HEK293 (cell line): ENCODE data around the gene PDZD2.

ENCODE experiments used
- CTCF ChIA-PET: fragments of 350-600 bp; formaldehyde crosslinking; extraction: SDS; loops from one replicate; lab custom pipeline; 2021; ENCODE audit warnings: antibody characterized with exemption; lab: Yijun Ruan, JAX
- POLR2A ChIA-PET: fragments of 300-600 bp; formaldehyde crosslinking; extraction: SDS; loops from one replicate; lab custom pipeline; 2020; ENCODE audit warnings: antibody characterized with exemption, inconsistent platforms; lab: Yijun Ruan, JAX
- H3K27ac ChIP-seq: fragments of 200-500 bp; sonication (Bioruptor generic); 2 replicates; pipeline ENCODE4 v1.5.1; 2014; ENCODE audit warnings: low read depth, low read length, control low read depth, inconsistent platforms; ENCODE audit errors: extremely low read depth
- H3K36me3 ChIP-seq, 2 experiments: fragments of 200-500 bp in 1 of 2; sonication (Bioruptor generic) in 1 of 2; 1 replicate in 1 of 2; 2 replicates in 1 of 2; pipeline ENCODE4 v1.5.1; 2014 to 2017; ENCODE audit warnings: inconsistent platforms in 2 of 2, low read length in 2 of 2; ENCODE audit not compliant: control insufficient read depth in 2 of 2, insufficient read depth in 1 of 2
- H3K4me1 ChIP-seq: fragments of 200-500 bp; sonication (Bioruptor generic); 2 replicates; pipeline ENCODE4 v1.5.1; 2014; ENCODE audit warnings: mild to moderate bottlenecking, low read length, inconsistent platforms; ENCODE audit not compliant: control insufficient read depth, insufficient read depth
- H3K4me3 ChIP-seq: 2 replicates; pipeline ENCODE4 v1.5.1; 2011; ENCODE audit warnings: low read depth, mild to moderate bottlenecking, control low read depth, low read length, moderate library complexity
- H3K9me3 ChIP-seq: fragments of 200-500 bp; sonication (Bioruptor generic); 2 replicates; pipeline ENCODE4 v1.5.1; 2014; ENCODE audit warnings: low read depth, low read length, inconsistent platforms; ENCODE audit not compliant: control insufficient read depth, insufficient read depth
- BCL11A ChIP-seq: fragments of 450-650 bp; formaldehyde crosslinking; IDR thresholded peaks from 2 replicates; pipeline ENCODE4 v1.5.1; 2016; ENCODE audit warnings: low read depth, missing biosample characterization, missing genetic modification characterization
- BCL6B ChIP-seq: fragments of 450-650 bp; formaldehyde crosslinking; IDR thresholded peaks from 2 replicates; pipeline ENCODE4 v1.5.1; 2017; ENCODE audit warnings: missing biosample characterization, missing genetic modification characterization
- HOXC10 ChIP-seq: sonication (generic); formaldehyde crosslinking; IDR thresholded peaks from 2 replicates; pipeline ENCODE4 v1.8.1; 2023; ENCODE audit warnings: mild to moderate bottlenecking, missing genetic modification reagents
- HOXD13 ChIP-seq: sonication (generic); formaldehyde crosslinking; IDR thresholded peaks from 2 replicates; pipeline ENCODE4 v1.8.0; 2022; ENCODE audit warnings: missing genetic modification reagents, borderline replicate concordance
- KLF16 ChIP-seq: fragments of 450-650 bp; formaldehyde crosslinking; IDR thresholded peaks from 2 replicates; pipeline ENCODE4 v1.5.1; 2017; ENCODE audit warnings: missing biosample characterization, missing genetic modification characterization
- MEIS1 ChIP-seq: sonication (generic); formaldehyde crosslinking; IDR thresholded peaks from 2 replicates; pipeline ENCODE4 v1.8.1; 2022; ENCODE audit warnings: missing genetic modification reagents, mild to moderate bottlenecking, borderline replicate concordance
- TRIM28 ChIP-seq: IDR thresholded peaks from 2 replicates; pipeline ENCODE4 v1.6.1; 2011; ENCODE audit warnings: low read length, control low read depth, borderline replicate concordance
- ZBTB20 ChIP-seq: fragments of 450-650 bp; formaldehyde crosslinking; IDR thresholded peaks from 2 replicates; pipeline ENCODE4 v1.5.1; 2016; ENCODE audit warnings: missing biosample characterization, missing genetic modification characterization
- ZBTB44 ChIP-seq: fragments of 450-650 bp; IDR thresholded peaks from 2 replicates; pipeline ENCODE4 v1.5.1; 2018; ENCODE audit warnings: missing biosample characterization, mild to moderate bottlenecking, missing genetic modification characterization
- ZEB2 ChIP-seq: fragments of 450-650 bp; formaldehyde crosslinking; IDR thresholded peaks from 2 replicates; pipeline ENCODE4 v1.5.1; 2016; ENCODE audit warnings: missing biosample characterization, missing genetic modification characterization
- ZNF133 ChIP-seq: fragments of 450-650 bp; formaldehyde crosslinking; IDR thresholded peaks from 2 replicates; pipeline ENCODE4 v1.5.1; 2016; ENCODE audit warnings: missing biosample characterization, missing genetic modification characterization
- ZNF169 ChIP-seq: fragments of 450-650 bp; formaldehyde crosslinking; IDR thresholded peaks from 2 replicates; pipeline ENCODE4 v1.5.1; 2016; ENCODE audit warnings: missing biosample characterization, missing genetic modification characterization
- ZNF174 ChIP-seq: fragments of 450-650 bp; formaldehyde crosslinking; IDR thresholded peaks from 2 replicates; pipeline ENCODE4 v1.5.0; 2017; ENCODE audit warnings: missing biosample characterization, mild to moderate bottlenecking, missing genetic modification characterization
- ZNF211 ChIP-seq: fragments of 450-650 bp; formaldehyde crosslinking; IDR thresholded peaks from 2 replicates; pipeline ENCODE4 v1.5.1; 2016; ENCODE audit warnings: low read depth, missing biosample characterization, missing genetic modification characterization
- ZNF398 ChIP-seq: fragments of 450-650 bp; formaldehyde crosslinking; IDR thresholded peaks from 2 replicates; pipeline ENCODE4 v1.5.1; 2017; ENCODE audit warnings: missing biosample characterization, missing genetic modification characterization
- ZNF426 ChIP-seq: fragments of 450-650 bp; formaldehyde crosslinking; IDR thresholded peaks from 2 replicates; pipeline ENCODE4 v1.5.1; 2017; ENCODE audit warnings: missing biosample characterization, missing genetic modification characterization, mild to moderate bottlenecking, inconsistent platforms, moderate library complexity
- ZNF473 ChIP-seq: fragments of 450-650 bp; formaldehyde crosslinking; IDR thresholded peaks from 2 replicates; pipeline ENCODE4 v1.5.1; 2017; ENCODE audit warnings: missing biosample characterization, missing genetic modification characterization
- ZNF48 ChIP-seq: fragments of 450-650 bp; formaldehyde crosslinking; IDR thresholded peaks from 2 replicates; pipeline ENCODE4 v1.5.1; 2016; ENCODE audit warnings: missing biosample characterization, missing genetic modification characterization
- ZNF621 ChIP-seq: fragments of 450-650 bp; formaldehyde crosslinking; IDR thresholded peaks from 2 replicates; pipeline ENCODE4 v1.5.1; 2017; ENCODE audit warnings: missing biosample characterization, missing genetic modification characterization
- ZNF624 ChIP-seq: fragments of 450-650 bp; formaldehyde crosslinking; IDR thresholded peaks from 2 replicates; pipeline ENCODE4 v1.5.1; 2017; ENCODE audit warnings: missing biosample characterization, missing genetic modification characterization
- ZNF639 ChIP-seq: fragments of 450-650 bp; formaldehyde crosslinking; IDR thresholded peaks from 2 replicates; pipeline ENCODE4 v1.5.1; 2016; ENCODE audit warnings: missing biosample characterization, missing genetic modification characterization
- ZNF76 ChIP-seq: fragments of 450-650 bp; formaldehyde crosslinking; IDR thresholded peaks from 2 replicates; pipeline ENCODE4; 2016; ENCODE audit warnings: low read depth, missing biosample characterization, missing genetic modification characterization, borderline replicate concordance
- ZSCAN4 ChIP-seq: fragments of 450-650 bp; formaldehyde crosslinking; IDR thresholded peaks from 2 replicates; pipeline ENCODE4 v1.5.1; 2017; ENCODE audit warnings: missing biosample characterization, missing genetic modification characterization
- TF ChIP-seq, protein P1 (sequence below): fragments of 450-650 bp; formaldehyde crosslinking; IDR thresholded peaks from 2 replicates; pipeline ENCODE4 v1.5.1; 2016; ENCODE audit warnings: missing biosample characterization, missing genetic modification characterization

The PDZD2 gene

DNA sequence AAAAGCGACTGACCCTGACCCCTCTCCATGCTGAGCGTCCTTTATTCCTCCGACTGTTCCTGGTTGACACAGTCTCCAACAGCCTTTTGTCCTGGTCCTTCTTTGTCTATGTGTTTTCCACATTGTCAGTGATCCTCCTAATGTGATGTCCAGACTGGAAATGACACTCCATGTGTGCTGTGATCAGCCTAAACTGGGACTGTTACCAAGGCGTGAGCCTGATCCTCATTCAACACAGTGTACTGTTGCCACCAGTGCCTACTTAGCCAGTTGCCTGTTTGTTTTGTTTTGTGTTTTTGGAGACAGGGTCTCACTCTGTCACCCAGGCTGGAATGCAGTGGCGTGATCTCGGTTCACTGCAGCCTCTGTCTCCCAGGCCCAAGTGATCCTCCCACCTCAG lies 343.1 kb downstream of the PDZD2 start (continued):
- no peak for TF ChIP-seq HOXD13 (CRISPR knock-in tag)

DNA sequence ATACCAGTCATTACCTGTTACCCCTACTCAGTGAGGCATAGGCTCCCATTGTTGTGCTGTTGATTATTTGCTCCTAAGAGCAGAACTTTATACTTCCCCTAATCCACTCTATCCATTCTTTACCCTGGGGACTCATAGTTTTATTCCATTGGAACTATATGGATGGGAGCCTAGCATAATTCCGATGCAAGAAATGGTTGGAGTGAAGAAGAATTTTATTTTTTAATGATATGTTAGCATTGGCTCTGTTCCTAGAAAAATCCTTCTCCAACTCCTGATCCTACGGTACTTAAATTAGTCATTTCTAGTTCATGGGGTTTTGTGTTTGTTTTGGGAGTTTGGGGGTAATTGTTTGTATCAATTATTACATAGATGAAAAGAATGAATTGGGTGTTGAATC lies 343.7 kb downstream of the PDZD2 start:
- Histone ChIP-seq H3K27ac (no peak overlapping the region), H3K4me1 (no peaks in the 10 kb centered on the region), H3K4me3 (no peak overlapping the region), H3K9me3 (no peaks in the 10 kb centered on the region), H3K36me3 (no peaks in the 10 kb centered on the region)
- ChIA-PET CTCF (no interaction called here), POLR2A (no interaction called here)
- TF ChIP-seq ZNF621 (tag by site-specific recombination) (no peak), ZNF426 (tag by site-specific recombination) (no peak), ZNF169 (tag by site-specific recombination) (no peak), ZSCAN4 (no peak), ZNF398 (tag by site-specific recombination) (no peak), ZNF473 (no peak), MEIS1 (CRISPR knock-in tag) (no peak), ZBTB44 (tag by site-specific recombination) (no peak), BCL11A (tag by site-specific recombination) (no peak), ZNF48 (no peak), ZNF133 (no peak), ZNF174 (tag by site-specific recombination) (no peak), ZNF76 (no peak), HOXC10 (CRISPR knock-in tag) (no peak), ZNF211 (tag by site-specific recombination) (no peak), TRIM28 (no peak)
- TF ChIP-seq, protein P1, sequence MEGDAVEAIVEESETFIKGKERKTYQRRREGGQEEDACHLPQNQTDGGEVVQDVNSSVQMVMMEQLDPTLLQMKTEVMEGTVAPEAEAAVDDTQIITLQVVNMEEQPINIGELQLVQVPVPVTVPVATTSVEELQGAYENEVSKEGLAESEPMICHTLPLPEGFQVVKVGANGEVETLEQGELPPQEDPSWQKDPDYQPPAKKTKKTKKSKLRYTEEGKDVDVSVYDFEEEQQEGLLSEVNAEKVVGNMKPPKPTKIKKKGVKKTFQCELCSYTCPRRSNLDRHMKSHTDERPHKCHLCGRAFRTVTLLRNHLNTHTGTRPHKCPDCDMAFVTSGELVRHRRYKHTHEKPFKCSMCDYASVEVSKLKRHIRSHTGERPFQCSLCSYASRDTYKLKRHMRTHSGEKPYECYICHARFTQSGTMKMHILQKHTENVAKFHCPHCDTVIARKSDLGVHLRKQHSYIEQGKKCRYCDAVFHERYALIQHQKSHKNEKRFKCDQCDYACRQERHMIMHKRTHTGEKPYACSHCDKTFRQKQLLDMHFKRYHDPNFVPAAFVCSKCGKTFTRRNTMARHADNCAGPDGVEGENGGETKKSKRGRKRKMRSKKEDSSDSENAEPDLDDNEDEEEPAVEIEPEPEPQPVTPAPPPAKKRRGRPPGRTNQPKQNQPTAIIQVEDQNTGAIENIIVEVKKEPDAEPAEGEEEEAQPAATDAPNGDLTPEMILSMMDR: no peak

DNA sequence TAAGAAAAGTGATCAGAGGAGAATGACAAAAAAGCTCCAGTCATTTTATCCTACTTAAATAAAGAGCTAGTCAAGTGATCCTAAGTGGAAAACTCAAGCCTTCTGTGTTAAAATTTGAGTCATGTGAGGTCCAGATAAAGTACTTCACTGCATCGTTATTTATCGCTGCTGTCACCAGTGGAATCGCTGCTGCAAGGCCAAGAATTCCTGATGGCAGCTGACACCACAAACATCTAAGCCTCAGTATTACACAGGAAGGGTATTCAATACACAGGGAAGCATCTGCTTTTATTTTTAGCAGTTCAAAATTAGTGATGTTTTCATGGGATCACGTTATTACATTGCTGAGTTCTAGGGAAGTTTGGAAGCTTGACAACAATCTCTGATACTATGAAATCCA lies 344.9 kb downstream of the PDZD2 start:
- H3K4me1 ChIP-seq: no peaks in the 10 kb centered on the region
- no peaks in the 10 kb centered on the region for H3K9me3 ChIP-seq
- CTCF ChIA-PET: no interaction called here
- no peaks in the 10 kb centered on the region for H3K36me3 ChIP-seq
- H3K4me3 ChIP-seq: no peak overlapping the region
- POLR2A ChIA-PET: no interaction called here
- H3K27ac ChIP-seq: no peak overlapping the region
- TF ChIP-seq ZEB2 (tag by site-specific recombination) (no peak), ZBTB20 (no peak), ZNF639 (tag by site-specific recombination) (no peak), KLF16 (tag by site-specific recombination) (no peak), BCL6B (tag by site-specific recombination) (no peak), ZNF624 (tag by site-specific recombination) (no peak)
